H1 (cell line): ENCODE measurements around the gene LTBP1. TPM values are rescaled to one million over a fixed set of nuclear protein-coding genes. Genes with fewer than 3 reads are reported as not detected.

Experiments used
- CTCF ChIA-PET: fragments of 300-600 bp; sonication (Branson Sonifier 250); formaldehyde crosslinking; loops from one replicate; lab custom pipeline; 2021; ENCODE audit not compliant: partially characterized antibody; lab: Charles Lee
- POLR2A ChIA-PET: fragments of 300-600 bp; sonication (Branson Sonifier 250); formaldehyde crosslinking; loops from one replicate; lab custom pipeline; 2021; ENCODE audit warnings: inconsistent platforms; ENCODE audit not compliant: partially characterized antibody; lab: Charles Lee
- DNase-seq, 2 experiments: peaks; one replicate each; pipeline versions ENCODE4 v3.0.0 to v3.0.0-alpha.2; 2010 to 2022; ENCODE audit warnings: low spot score in 2 of 2, low read depth in 1 of 2, mixed read lengths in 1 of 2
- FAIRE-seq: peaks from 2 replicates; lab custom pipeline; 2011; peaks lifted over from hg19 to GRCh38; lab: Jason Lieb, UNC
- H2AFZ ChIP-seq: 2 replicates; pipeline ENCODE4 v1.8.1; 2012; ENCODE audit warnings: low read length, inconsistent platforms
- H2AK5ac ChIP-seq: 2 replicates; pipeline ENCODE4 v1.6.1; 2013; ENCODE audit warnings: low read depth, low read length
- H2BK120ac ChIP-seq: replicated peaks from 2 replicates; pipeline ENCODE3; 2013; ENCODE audit warnings: low read depth, low read length, inconsistent platforms
- H2BK12ac ChIP-seq: 2 replicates; pipeline ENCODE4 v1.6.1; 2013; ENCODE audit warnings: low read depth, low read length
- H2BK15ac ChIP-seq: 2 replicates; pipeline ENCODE4 v1.6.1; 2013; ENCODE audit warnings: low read length
- H2BK20ac ChIP-seq: 2 replicates; pipeline ENCODE4 v1.6.1; 2013; ENCODE audit warnings: low read length
- H2BK5ac ChIP-seq: 2 replicates; pipeline ENCODE4 v1.6.1; 2013; ENCODE audit warnings: low read depth, low read length
- H3K14ac ChIP-seq: 2 replicates; pipeline ENCODE4 v1.6.1; 2013; ENCODE audit warnings: inconsistent platforms; ENCODE audit not compliant: insufficient read length
- H3K18ac ChIP-seq: 2 replicates; pipeline ENCODE4 v1.6.1; 2013; ENCODE audit warnings: low read length; ENCODE audit errors: extremely low read depth
- H3K23ac ChIP-seq: 2 replicates; pipeline ENCODE4 v1.6.1; 2013; ENCODE audit warnings: inconsistent platforms; ENCODE audit not compliant: insufficient read length
- H3K23me2 ChIP-seq: 2 replicates; pipeline ENCODE4 v1.6.1; 2013; ENCODE audit warnings: low read depth, low read length
- H3K27ac ChIP-seq: 2 replicates; pipeline ENCODE4 v1.6.1; 2011; ENCODE audit warnings: low read depth, low read length, inconsistent platforms
- H3K27me3 ChIP-seq, 4 experiments: replicated peaks in 1 of 4; 1 replicate in 1 of 4; 2 replicates in 3 of 4; pipeline versions ENCODE4 v1.6.1 to v1.8.1; 2011 to 2013; ENCODE audit warnings: low read length in 3 of 4, mild to moderate bottlenecking in 3 of 4, inconsistent platforms in 2 of 4, mixed read lengths in 2 of 4, moderate library complexity in 1 of 4; ENCODE audit not compliant: control insufficient read depth in 3 of 4, insufficient read depth in 3 of 4; ENCODE audit errors: extremely low read depth in 1 of 4
- H3K36me3 ChIP-seq, 4 experiments: 2 replicates each; pipeline versions ENCODE4 v1.6.1 to v1.8.1; 2011 to 2013; ENCODE audit warnings: mild to moderate bottlenecking in 4 of 4, low read length in 3 of 4, moderate library complexity in 2 of 4, control low read depth in 1 of 4, inconsistent platforms in 1 of 4; ENCODE audit not compliant: insufficient read depth in 4 of 4, control insufficient read depth in 2 of 4
- H3K4ac ChIP-seq: replicated peaks from 2 replicates; pipeline ENCODE3; 2013; ENCODE audit warnings: low read length, low read depth, mixed read lengths, inconsistent platforms; ENCODE audit not compliant: insufficient read length
- H3K4me1 ChIP-seq, 4 experiments: replicated peaks in 1 of 4; 1 replicate in 1 of 4; 2 replicates in 3 of 4; pipeline versions ENCODE4 v1.6.1 to v1.8.1; 2011 to 2013; ENCODE audit warnings: low read length in 3 of 4, inconsistent platforms in 2 of 4, mixed read lengths in 1 of 4; ENCODE audit not compliant: insufficient read depth in 4 of 4, control insufficient read depth in 3 of 4
- H3K4me2 ChIP-seq, 2 experiments: 2 replicates each; pipeline versions ENCODE4 v1.6.1 to v1.8.1; 2011 to 2013; ENCODE audit warnings: low read depth in 2 of 2, low read length in 2 of 2, control low read depth in 1 of 2, inconsistent platforms in 1 of 2, mild to moderate bottlenecking in 1 of 2; ENCODE audit not compliant: insufficient read depth in 1 of 2
- H3K4me3 ChIP-seq, 4 experiments: fragments of 200-600, 300-600 bp in 1 of 4; sonication (generic), shearing (Covaris generic), sonication (Bioruptor Twin) in 1 of 4; 2 replicates each; pipeline versions ENCODE4 v1.5.1 to v1.8.1; 2011 to 2016; ENCODE audit warnings: low read length in 4 of 4, low read depth in 3 of 4, control low read depth in 2 of 4, inconsistent platforms in 2 of 4, mild to moderate bottlenecking in 2 of 4, mixed read lengths in 1 of 4, moderate library complexity in 1 of 4; ENCODE audit not compliant: insufficient read depth in 2 of 4; ENCODE audit errors: extremely low read depth in 1 of 4
- H3K56ac ChIP-seq: replicated peaks from 2 replicates; pipeline ENCODE3; 2013; ENCODE audit warnings: low read depth, mild to moderate bottlenecking, mixed read lengths, low read length, inconsistent platforms; ENCODE audit not compliant: insufficient read length
- H3K79me1 ChIP-seq: 2 replicates; pipeline ENCODE4 v1.6.1; 2013; ENCODE audit warnings: low read depth, low read length, control low read depth
- H3K79me2 ChIP-seq, 2 experiments: 2 replicates each; pipeline versions ENCODE4 v1.6.1 to v1.8.1; 2012 to 2013; ENCODE audit warnings: low read length in 2 of 2, mild to moderate bottlenecking in 2 of 2, inconsistent platforms in 1 of 2; ENCODE audit not compliant: insufficient read depth in 2 of 2, control insufficient read depth in 1 of 2
- H3K9ac ChIP-seq, 4 experiments: replicated peaks in 1 of 4; 1 replicate in 1 of 4; 2 replicates in 3 of 4; pipeline versions ENCODE4 v1.6.1 to v1.8.1; 2011 to 2013; ENCODE audit warnings: low read depth in 3 of 4, low read length in 3 of 4, control low read depth in 2 of 4, mild to moderate bottlenecking in 2 of 4, moderate library complexity in 2 of 4, inconsistent platforms in 1 of 4; ENCODE audit errors: extremely low read depth in 1 of 4
- H3K9me3 ChIP-seq, 2 experiments: 2 replicates each; pipeline versions ENCODE4 v1.6.1 to v1.8.1; 2012 to 2013; ENCODE audit warnings: mild to moderate bottlenecking in 2 of 2, moderate library complexity in 2 of 2, control low read depth in 1 of 2, inconsistent platforms in 1 of 2, low read depth in 1 of 2, low read length in 1 of 2, mixed read lengths in 1 of 2; ENCODE audit not compliant: insufficient read depth in 2 of 2
- H4K20me1 ChIP-seq, 2 experiments: replicated peaks in 1 of 2; 2 replicates each; pipeline versions ENCODE3 to v1.8.1; 2011 to 2013; ENCODE audit warnings: inconsistent platforms in 2 of 2, low read length in 2 of 2, mild to moderate bottlenecking in 1 of 2; ENCODE audit not compliant: insufficient read depth in 2 of 2, control insufficient read depth in 1 of 2
- H4K5ac ChIP-seq: 2 replicates; pipeline ENCODE4 v1.6.1; 2013; ENCODE audit warnings: low read length, low read depth, mixed read lengths, inconsistent platforms; ENCODE audit not compliant: insufficient read length
- H4K8ac ChIP-seq: 2 replicates; pipeline ENCODE4 v1.8.0; 2013; ENCODE audit warnings: mild to moderate bottlenecking, moderate library complexity, low read length, inconsistent platforms; ENCODE audit not compliant: insufficient read depth; ENCODE audit errors: extremely low read depth
- H4K91ac ChIP-seq: replicated peaks from 2 replicates; pipeline ENCODE3; 2013; ENCODE audit warnings: low read length, mixed read lengths, inconsistent platforms; ENCODE audit not compliant: insufficient read length
- FOSL1 ChIP-seq: IDR thresholded peaks from 2 replicates; pipeline ENCODE4 v1.6.1; 2011; ENCODE audit warnings: mild to moderate bottlenecking, low read depth, low read length, moderate library complexity; ENCODE audit not compliant: insufficient read depth
- PHF8 ChIP-seq: fragments of 200-600 bp; sonication (generic); conservative IDR thresholded peaks from 2 replicates; pipeline ENCODE4 v1.7.1; 2012; ENCODE audit warnings: low read depth, mild to moderate bottlenecking, inconsistent platforms, low read length, moderate library complexity
- WGBS, 2 experiments: shearing (Covaris generic) in 1 of 2; methylation state at CpG; one replicate each; pipeline versions ENCODE4 v1.1.6 to v1.1.7; 2013 to 2015; ENCODE audit warnings: low lambda C conversion rate in 2 of 2, mixed read lengths in 2 of 2, inconsistent platforms in 1 of 2, low coverage in 1 of 2, missing lambda C conversion rate in 1 of 2; ENCODE audit not compliant: insufficient replicate concordance in 2 of 2, insufficient coverage in 1 of 2, insufficient read length in 1 of 2; ENCODE audit errors: extremely low coverage in 1 of 2, missing lambda C conversion rate in 1 of 2; 5-methylcytosine and 5-hydroxymethylcytosine counted together
- polyA plus RNA-seq, 7 experiments: library from polyadenylated mRNA; depleted of rRNA in 3 of 7; stranded (reverse) in 5 of 7; unstranded in 2 of 7; fragments of >200 nt in 5 of 7; fragments of 200-250 nt in 2 of 7; gene quantifications; 1 replicate in 5 of 7; 2 replicates in 1 of 7; 4 replicates in 1 of 7; pipeline versions ENCODE4 v1.2.1 to v1.2.3, GENCODE V29; 2011 to 2013; ENCODE audit warnings: missing spikeins in 2 of 7, mixed read lengths in 2 of 7
- total RNA-seq: library from RNA; stranded (reverse); fragmentation: NEBNext Ultra II Directional; extraction: Animal tissue kit (Norgen Biotek cat#: 25700); gene quantifications from 2 replicates; pipeline ENCODE4 v1.2.1, GENCODE V29; 2021

LTBP1 gene
- total and polyA plus RNA-seq, 2 of the 8 experiments (the other 6 are each of a cell fraction or from before 2014, with no cell fraction given) = 15.4 to 24.7 TPM

- Histone ChIP-seq H3K56ac (no peak overlapping the region), H3K9ac (no peak overlapping the region), H3K14ac (no peak overlapping the region), H3K23me2 (no peaks in the 10 kb centered on the region; the same call in 1 of the 2 replicates), H2AK5ac (no peak overlapping the region), H3K79me1 (no peaks in the 10 kb centered on the region), H3K27me3 (no peaks in the 10 kb centered on the region), H3K4ac (no peak overlapping the region), H3K27ac (no peak overlapping the region), H4K5ac (no peak overlapping the region), H3K4me3 (no peak overlapping the region), H3K4me1 (no peaks in the 10 kb centered on the region; a peak in 1 of 7 replicates), H4K91ac (no peak overlapping the region), H2AFZ (no peak overlapping the region), H3K4me2 (no peak overlapping the region), H2BK20ac (no peak overlapping the region), H2BK5ac (no peak overlapping the region), H3K18ac (no peak overlapping the region), H3K9me3 (no peaks in the 10 kb centered on the region; a peak in 1 of 4 replicates), H3K23ac (no peak overlapping the region), H3K36me3 (no peaks in the 10 kb centered on the region), H4K8ac (no peak overlapping the region), H4K20me1 (no peaks in the 10 kb centered on the region), H3K79me2 (no peaks in the 10 kb centered on the region), H2BK120ac (no peak overlapping the region), H2BK15ac (no peak overlapping the region), H2BK12ac (no peak overlapping the region)
- FAIRE-seq (no peak), DNase-seq (no peak)
- WGBS, 2 experiments = 98% methylated on average over 2 of the region's 2 CpGs; no CpG with 5 or more reads in 1 of the 2 experiments
- no peak for TF ChIP-seq FOSL1
- TF ChIP-seq PHF8 = no peak
- CTCF ChIA-PET = no interaction called here
- POLR2A ChIA-PET = no interaction called here
These were observed 113.7 kb downstream of the LTBP1 start for GRCh38 chr2:33060405-33060804.
